ENCODE data around the gene NUDT17. TPM values are rescaled to one million over a fixed set of nuclear protein-coding genes. Genes with fewer than 3 reads are reported as not detected.

The NUDT17 gene
- total RNA-seq, 6 experiments from 2014 or later, result 0.51 to 2.2 (median 1.0) TPM

GRCh38 chr1:145889722-145890121 lies 44.3 kb downstream of the NUDT17 start:
- H3K36me3 ChIP-seq, result no peaks in the 10 kb centered on the region
- no peak overlapping the region for H3K4me3 ChIP-seq
- no peak overlapping the region for H3K27ac ChIP-seq
- whole genome bisulfite sequencing (ENCODE audit: insufficient coverage, low coverage, low lambda C conversion rate, missing lambda C conversion rate), result 57% methylated on average over 3 of the region's 3 CpGs
- TF ChIP-seq CTCF (IDR thresholded peaks at IDR 0.05) (no peak), POLR2A (IDR thresholded peaks at IDR 0.05) (no peak)
- H3K9me3 ChIP-seq, result no peaks in the 10 kb centered on the region
- ATAC-seq (peak in 1 of 4 donors; percentile 20), DNase-seq (no peak)
- H3K4me1 ChIP-seq, result peaks cover 0 to 16% (median 3%) of the 10 kb centered on the region in 4 donors
- intact Hi-C loops (cut with DNase I), result no loop called here
- H3K27me3 ChIP-seq, result no peaks in the 10 kb centered on the region

GRCh38 chr1:145891143-145891542 lies 45.7 kb downstream of the NUDT17 start:
- intact Hi-C loops (cut with DNase I), result no loop called here
- Histone ChIP-seq H3K27ac (peak overlapping the region; percentile 46 to 69 (median 64)), H3K36me3 (no peaks in the 10 kb centered on the region), H3K4me3 (no peak overlapping the region), H3K9me3 (no peaks in the 10 kb centered on the region), H3K27me3 (no peaks in the 10 kb centered on the region), H3K4me1 (peaks cover 0 to 16% (median 3%) of the 10 kb centered on the region in 4 donors)
- WGBS (ENCODE audit: insufficient coverage, low coverage, low lambda C conversion rate, missing lambda C conversion rate), result 71% methylated on average over 1 of the region's 1 CpG
- TF ChIP-seq POLR2A (IDR thresholded peaks at IDR 0.05), result no peak
- TF ChIP-seq CTCF (IDR thresholded peaks at IDR 0.05), result no peak
- ATAC-seq, result no peak
- no peak for DNase-seq

GRCh38 chr1:145891587-145892485 lies 46.4 kb downstream of the NUDT17 start:
- peak overlapping the region in 1 of 3 donors; percentile 18 for H3K4me3 ChIP-seq
- ATAC-seq, result peak; percentile 91 to 97 (median 96)
- H3K36me3 ChIP-seq, result no peaks in the 10 kb centered on the region
- intact Hi-C loops (cut with DNase I), result no loop called here
- peak overlapping the region; percentile 46 to 69 (median 64) for H3K27ac ChIP-seq
- WGBS (ENCODE audit: insufficient coverage, low coverage, low lambda C conversion rate, missing lambda C conversion rate), result 0% methylated on average over 6 of the region's 6 CpGs
- peaks cover 0 to 12% (median 3%) of the 10 kb centered on the region in 4 donors for H3K4me1 ChIP-seq
- no peaks in the 10 kb centered on the region for H3K9me3 ChIP-seq
- TF ChIP-seq POLR2A (IDR thresholded peaks at IDR 0.05) (peak; percentile 37), CTCF (IDR thresholded peaks at IDR 0.05) (peak; percentile 91 to 95 (median 93))
- DNase-seq, result peak; percentile 87 to 94 (median 91)
- H3K27me3 ChIP-seq, result no peaks in the 10 kb centered on the region

GRCh38 chr1:145892486-145893087 lies 47.2 kb downstream of the NUDT17 start:
- intact Hi-C loops (cut with DNase I), result no loop called here
- Histone ChIP-seq H3K9me3 (no peaks in the 10 kb centered on the region), H3K4me3 (no peak overlapping the region), H3K4me1 (peaks cover 0 to 8% (median 3%) of the 10 kb centered on the region in 4 donors), H3K36me3 (no peaks in the 10 kb centered on the region), H3K27ac (peak overlapping the region; percentile 46 to 69 (median 64)), H3K27me3 (no peaks in the 10 kb centered on the region)
- no peak for DNase-seq
- ATAC-seq, result no peak
- WGBS (ENCODE audit: insufficient coverage, low coverage, low lambda C conversion rate, missing lambda C conversion rate), result 29% methylated on average over 2 of the region's 3 CpGs
- TF ChIP-seq CTCF (IDR thresholded peaks at IDR 0.05), result no peak
- TF ChIP-seq POLR2A (IDR thresholded peaks at IDR 0.05), result no peak
